Renal cortical epithelial cell (primary cell): ENCODE data around the gene DLK1. TPM values are rescaled to one million over a fixed set of nuclear protein-coding genes. Genes with fewer than 3 reads are reported as not detected.

Experiments
- DNase-seq: peaks from one replicate; pipeline ENCODE4 v3.0.0-alpha.2; 2011; ENCODE audit warnings: low read depth
- total RNA-seq: library from RNA; depleted of rRNA; stranded (reverse); fragments of >200 nt; gene quantifications from 2 replicates; pipeline ENCODE4 v1.2.3, GENCODE V29; 2014

DLK1 gene
- total RNA-seq, 1 donor from 2014 or later: not detected

DNA sequence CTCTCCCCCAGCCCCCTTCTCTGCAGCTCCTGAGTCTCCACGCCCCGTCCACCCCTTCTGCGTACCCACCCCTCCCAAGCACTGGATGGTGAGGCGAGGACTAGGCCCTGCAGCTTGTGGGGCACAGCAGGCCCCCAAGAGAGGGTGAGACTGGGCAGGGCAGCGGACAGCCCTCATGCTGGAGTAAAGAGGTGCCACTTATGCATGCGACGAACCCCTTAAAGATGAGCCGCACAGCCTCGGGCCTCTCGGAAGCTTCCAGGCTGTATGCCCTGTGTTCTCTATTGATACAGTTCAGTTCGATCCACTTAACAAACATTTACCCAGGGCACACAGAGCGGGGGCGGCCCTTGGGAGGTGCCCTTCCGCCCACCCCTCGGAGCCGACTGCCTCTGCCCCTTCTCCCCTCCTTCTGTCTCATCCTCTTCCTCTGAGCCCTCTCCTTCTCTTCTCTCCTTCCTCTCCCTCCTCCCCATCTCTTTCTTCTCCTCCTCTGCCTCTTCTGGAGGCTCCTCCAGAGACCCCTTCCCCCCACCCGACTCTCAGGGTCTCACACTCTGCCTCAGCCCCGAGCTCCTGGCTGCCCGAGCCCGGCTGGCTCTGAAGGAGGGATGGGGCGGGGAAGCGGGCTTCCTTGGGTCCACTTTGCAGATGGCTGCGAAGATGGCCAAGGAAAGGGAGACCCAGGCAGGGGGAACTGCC lies 32.7 kb upstream of the DLK1 start:
- DNase-seq: no peak

DNA sequence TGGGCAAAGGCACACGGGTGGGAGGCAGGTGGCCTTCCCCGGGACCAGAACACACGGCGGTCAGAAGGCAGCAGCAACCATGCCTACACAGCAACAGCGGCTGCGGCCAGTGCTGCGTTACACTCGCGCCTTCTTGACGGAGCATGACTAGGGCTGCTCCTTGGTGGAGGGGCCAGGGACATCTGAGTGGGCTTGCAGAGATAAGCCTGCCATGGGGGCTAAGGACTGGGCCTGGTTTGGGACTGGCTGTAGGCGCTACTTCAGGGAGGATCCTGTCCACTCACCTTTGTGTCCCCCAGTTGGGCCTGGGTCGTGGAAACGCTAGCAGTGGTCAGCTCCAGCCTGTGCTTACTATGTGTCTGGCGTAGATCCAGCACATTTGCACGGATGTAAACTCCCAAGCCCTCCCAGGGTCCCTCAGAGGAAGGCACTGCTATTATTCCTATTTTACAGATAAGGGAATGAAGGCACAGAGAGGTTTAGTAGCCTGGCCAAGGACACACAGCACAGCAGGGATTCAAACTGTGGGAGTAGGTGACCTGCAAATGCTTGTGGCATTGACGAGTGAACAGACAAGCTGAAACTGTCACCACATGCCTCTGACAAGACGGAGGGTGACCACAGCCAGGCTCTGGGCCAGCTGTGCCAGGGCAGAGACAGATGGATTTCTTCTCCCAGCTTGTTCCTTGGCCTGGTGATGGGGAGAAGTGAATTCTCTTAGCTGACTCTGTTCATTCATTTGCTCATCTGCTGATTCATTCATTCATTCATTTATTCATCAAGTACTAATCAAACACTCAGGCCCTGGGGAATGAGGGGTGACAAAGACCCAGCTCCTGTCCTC lies 31.9 kb upstream of the DLK1 start:
- DNase-seq: no peak

DNA sequence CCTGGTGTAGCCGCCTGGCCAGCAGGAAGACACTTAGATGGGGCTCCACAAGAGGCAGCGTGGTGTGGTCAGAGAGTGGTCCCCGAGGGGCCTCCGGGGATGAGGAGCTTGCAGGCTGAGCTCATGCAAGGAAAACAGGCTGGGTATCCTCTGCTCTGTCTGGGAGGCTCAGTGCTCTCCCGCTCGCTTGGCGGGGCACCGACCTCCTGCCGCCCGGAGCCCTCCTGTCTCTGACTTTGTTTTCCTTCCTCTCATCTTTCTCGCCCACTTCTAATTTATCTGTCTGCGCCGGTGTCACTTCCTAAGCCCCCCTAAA lies 31.3 kb upstream of the DLK1 start:
- DNase-seq: no peak

DNA sequence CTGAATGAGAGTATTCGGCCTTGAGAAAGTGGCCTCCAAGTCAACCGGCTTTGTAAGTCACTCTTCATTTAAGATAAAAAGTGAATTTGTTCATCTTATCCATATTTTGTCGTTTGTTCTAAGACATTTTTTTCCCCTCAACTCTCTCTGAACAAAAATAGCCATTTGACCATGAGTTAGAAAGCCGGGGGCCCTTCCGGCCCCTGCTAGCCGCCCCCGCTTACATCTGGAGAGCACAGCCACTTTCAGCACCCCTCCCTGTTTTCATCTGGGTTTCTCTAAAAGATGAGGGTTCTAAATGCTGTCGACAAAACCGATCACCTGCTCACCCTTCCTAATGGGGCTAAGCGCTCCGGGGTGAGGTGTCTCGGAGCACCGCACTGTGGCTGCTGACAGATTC lies 30.7 kb upstream of the DLK1 start:
- no peak for DNase-seq

DNA sequence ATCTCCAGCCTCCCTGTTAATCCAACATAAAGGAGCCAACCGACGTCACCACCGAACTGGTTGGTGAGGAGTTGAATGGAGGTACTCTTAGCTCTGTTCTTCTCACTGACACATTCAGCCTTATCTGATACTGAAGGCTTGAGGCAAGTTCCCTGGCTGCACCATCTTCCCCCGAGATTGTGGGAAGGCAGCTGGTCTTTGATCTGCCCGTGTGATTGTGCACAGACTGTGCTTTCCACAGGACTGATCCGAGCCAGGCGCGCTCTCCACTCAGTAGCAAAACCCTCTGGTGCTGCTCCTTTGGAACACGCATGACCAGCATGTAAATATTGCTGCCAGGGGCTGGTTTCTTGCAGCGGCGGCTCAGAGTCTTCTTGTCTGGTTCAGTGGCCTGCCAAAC lies 30.1 kb upstream of the DLK1 start:
- no peak for DNase-seq

DNA sequence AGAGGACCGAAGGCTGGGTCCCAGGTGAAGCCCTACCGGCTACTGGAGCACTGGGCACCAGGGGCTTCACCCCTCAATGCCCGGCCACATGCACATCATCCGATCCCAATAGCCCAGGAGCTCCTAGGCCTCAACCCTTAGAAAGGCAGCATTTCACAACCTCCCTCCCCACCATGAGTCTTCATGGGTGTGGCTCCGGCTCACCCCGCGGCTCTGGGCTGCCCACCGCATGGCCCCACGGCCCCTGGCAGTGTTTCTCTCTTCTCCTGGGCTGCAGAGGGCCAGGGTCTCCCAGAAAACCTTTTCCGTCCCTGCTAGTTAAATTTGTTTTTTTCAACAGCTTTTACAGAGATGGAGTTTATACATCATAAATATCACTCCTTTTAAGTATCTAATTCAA lies 28.6 kb upstream of the DLK1 start:
- no peak for DNase-seq

DNA sequence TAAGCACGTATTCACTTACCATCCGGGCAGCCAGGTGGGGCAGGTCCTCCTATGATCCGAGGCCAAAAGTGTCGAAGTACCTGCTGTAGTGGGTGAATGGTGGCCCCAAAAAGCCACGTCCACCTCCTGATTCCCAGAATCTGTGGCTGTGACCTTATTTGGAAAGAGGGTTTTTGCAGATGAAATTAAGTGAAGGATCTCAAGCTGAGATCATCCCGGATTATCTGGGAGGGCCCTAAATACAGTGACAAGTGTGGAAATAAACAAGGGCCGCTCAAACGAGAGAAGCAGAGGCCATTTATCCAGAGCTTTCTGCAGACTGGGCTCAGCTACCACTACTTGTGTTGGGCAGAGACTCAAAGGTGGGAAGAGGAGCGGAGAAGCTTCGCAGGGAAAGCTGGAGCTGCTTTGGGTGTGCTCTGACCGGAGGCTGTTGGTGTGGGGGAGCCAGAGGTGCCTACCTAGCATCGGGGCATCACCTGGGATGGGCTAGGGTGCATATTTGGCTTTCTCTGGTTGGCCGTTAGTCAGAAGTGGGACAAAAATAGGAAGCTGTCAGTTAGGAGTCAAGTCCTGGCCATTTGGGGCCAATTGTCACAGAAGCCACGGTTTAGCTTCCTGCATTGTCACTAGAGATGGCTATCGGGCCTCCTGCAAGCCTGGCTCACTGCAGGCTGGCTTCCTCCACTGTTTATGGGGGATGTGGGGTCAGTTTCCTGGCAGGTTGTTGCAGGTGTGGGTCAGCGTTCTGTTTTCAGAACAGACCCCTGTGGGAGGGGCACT lies 27.8 kb upstream of the DLK1 start:
- DNase-seq: no peak

DNA sequence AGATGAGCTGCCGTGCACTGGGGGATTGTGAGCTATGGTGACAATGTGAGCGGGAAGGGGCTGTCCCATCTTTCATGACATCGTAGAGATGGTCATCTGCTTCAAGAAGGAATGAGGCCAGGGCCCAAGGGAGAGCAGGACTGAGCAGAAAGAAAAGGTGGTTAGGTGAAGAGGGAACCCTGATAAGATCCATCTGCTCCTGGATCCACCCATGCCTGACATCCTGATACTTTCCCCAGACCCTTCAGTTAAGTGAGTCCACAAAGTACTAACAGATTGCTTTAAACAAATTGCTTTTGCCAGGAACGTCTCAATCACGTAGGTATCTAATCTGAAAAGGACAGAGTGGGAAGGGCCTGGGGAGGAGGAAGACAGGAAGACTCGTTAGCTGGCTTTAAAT lies 25.4 kb upstream of the DLK1 start:
- DNase-seq: no peak

DNA sequence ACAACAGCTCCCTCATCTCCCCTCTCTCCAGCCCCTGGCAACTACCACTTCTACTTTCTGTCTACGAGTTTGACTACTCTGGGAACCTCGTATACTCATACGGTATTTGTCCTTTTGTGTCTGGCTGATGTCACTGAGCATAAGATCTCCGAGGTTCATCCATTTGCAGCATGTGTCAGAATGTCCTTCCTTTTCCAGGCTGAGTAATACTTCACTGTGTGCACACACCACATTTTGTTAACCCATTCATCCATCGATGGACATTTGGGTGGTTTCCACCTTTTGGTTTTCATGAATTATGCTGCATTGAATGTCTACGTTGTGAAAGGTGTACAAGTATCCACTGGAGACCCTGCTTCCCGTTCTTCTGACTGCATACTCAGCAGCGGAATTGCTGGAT lies 24.1 kb upstream of the DLK1 start:
- no peak for DNase-seq

DNA sequence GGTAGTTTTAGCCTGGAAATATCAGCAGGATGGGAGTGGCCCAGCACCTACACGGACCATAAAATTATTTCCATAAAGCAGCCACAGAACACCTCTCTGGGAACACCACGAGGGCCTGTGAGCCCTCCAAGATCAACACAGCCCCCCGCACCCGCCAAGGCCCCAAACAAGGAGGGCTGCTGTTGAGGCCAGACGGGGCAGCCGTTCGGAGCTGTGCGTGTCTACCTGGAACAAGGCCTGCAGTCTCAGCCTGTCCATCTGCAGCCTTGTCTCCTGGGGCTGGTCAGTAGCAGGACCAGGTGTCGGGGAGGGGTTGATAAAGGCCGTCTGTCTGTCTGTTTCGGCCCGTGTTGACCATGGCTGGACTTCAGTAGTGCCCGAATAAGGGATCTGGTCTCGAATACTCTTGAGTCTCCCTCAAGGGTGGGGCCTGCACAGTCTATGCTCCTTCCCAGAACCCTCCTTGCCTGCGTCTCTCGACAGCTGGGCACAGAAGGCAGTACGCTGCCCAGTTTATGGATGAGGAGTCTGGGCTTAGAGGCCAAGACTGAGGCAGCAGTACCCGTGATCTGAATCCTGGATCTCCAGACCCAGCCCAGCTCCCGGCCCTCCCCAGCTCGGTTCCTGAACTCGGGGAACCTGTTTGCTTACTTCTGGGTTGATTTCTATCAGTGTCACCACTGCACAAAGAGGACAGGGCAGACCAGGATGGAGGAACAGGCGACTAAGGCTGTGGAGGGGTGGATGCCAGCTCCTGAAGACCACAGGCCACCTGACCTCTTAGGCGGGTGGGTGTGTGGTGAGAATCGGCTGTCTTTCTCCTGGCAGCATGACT lies 23.1 kb upstream of the DLK1 start:
- no peak for DNase-seq

DNA sequence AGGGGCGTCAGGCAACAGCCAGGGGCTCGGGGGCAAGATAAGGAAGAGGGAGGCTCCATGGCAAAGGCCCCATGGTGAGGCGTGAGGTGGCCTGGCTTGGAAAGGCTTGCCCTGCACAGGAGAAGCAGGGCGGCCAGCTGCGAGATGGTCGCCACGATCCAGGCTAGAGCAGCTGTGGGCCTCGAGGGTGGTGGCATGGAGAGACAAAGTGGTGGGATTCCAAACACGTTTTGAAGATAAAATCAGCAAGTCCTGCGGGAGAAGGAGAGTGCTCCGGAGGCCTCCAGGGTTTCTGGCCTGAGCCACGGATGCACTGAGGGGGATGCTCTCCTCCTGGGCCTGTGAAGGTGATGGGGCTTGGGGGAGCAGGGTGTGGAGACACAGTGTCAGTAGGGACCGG lies 20.5 kb upstream of the DLK1 start:
- no peak for DNase-seq

DNA sequence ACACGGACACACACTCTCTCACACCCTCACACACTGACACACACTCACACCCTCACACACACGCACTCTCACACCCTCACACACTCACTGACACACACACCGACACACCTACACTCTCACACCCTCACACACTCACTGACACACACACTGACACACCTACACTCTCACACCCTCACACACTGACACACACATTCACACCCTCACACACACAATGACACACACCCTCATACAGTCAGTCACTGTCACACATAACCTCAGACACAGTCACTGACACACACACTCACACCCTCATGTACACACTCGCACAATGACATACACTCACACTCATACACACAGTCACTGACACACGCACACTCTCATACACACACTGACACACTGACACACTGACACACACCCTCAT lies 19.8 kb upstream of the DLK1 start:
- no peak for DNase-seq

DNA sequence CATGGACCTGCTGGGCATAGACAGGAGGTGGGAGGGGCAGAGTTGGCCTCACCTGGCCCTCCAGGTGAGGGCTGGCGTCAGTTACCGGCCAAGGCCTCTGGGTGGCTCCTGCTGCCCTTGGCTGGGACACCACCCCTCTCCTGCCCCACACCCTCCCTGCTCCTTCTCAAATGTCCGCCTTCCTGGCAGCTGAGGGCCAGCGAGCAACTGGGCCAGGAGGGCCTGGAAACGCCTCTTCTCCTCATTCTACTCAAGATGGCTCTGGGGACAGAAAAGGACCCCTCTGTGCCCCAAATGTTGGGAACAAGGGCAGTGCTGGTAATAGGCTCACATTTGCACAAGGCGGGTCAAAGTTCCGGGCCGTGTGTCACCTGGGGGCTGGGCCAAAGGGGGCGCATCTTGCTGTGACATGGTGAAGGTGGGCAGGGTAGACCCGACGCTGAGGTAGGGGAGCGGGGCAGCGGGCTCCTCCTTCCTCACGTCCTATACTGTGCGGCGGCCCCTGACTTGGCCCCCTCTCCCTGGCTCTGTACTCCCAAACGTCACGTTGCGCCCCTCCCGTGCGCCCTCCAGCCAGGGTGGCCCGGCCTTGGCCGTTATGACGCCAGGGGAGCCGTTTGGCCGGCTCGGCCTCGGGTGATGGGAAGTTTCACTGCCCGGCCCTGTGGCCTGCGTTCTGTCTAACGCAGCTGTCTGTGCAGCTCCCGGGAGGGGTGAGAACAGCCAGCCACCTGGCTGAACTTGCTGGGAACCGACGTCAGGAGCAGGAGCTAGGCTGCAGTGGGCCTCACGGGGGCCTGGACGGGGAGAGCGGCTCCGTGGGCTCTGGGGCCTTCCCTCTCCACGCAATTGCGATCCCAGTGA lies 18.0 kb upstream of the DLK1 start:
- no peak for DNase-seq

DNA sequence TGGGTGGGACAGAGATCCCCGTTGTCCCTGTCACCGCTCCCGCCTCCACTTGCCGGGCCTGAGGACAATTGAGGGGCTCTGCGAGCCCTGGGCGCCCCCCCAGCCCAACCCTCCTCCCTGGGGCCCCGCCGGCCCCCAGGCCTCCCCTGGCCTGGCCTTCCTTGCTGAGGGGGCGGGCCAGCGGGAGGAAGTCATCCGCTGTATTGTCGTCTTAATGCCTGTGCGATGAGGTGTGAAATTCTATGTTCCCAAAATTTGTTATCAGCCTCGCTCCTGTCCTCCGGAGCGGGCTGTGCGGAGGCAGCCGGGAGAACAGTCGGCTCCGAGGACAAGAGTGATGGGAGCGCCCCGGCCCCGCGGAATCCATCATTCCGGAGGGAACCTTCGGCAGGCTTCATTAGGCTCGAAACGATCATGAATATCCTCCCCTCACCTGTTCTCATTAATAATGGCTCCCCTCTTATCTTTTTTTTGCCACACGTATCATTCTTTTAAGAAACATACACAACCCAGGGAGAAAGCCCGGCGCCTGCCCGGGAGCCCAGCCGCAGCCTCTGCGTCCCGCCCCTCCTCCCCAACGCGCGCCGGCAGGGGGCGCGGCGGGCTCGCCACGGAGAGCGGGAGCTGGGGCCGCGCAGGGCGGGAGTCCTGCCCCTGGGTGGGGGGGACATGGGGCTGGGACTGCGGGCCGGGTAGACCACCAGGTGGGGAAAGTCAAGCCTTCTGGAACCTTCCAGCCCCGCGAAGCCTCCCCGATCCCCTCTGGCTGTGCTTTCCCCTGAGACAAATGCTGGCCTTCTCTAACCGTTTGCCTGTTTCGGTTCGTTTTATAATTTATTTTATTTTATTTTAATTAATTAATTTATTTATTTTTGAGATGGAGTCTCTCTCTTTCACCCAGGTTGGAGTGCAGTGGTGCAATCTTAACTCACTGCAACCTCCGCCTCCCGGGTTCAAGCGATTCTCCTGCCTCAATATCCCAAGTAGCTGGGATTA lies 17.1 kb upstream of the DLK1 start:
- no peak for DNase-seq

DNA sequence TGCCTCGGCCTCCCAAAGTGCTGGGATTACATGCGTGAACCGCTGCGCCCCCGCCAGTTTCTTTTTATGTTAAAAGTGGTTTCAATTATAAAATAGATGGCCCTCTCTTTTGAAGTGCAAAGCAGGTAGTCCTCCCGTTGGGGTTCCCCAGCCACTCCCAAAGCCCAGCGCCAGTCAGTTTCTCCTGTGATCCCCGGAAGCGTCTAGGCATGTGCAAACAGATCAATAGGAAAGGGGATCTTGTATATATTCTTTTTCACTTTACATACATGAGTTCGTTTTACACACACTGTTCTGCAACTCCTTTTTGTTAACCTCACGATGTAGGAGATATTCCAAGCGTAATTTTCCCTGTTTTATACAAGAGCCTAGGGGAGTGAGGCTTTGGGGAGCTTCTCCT lies 16.3 kb upstream of the DLK1 start:
- DNase-seq: no peak

DNA sequence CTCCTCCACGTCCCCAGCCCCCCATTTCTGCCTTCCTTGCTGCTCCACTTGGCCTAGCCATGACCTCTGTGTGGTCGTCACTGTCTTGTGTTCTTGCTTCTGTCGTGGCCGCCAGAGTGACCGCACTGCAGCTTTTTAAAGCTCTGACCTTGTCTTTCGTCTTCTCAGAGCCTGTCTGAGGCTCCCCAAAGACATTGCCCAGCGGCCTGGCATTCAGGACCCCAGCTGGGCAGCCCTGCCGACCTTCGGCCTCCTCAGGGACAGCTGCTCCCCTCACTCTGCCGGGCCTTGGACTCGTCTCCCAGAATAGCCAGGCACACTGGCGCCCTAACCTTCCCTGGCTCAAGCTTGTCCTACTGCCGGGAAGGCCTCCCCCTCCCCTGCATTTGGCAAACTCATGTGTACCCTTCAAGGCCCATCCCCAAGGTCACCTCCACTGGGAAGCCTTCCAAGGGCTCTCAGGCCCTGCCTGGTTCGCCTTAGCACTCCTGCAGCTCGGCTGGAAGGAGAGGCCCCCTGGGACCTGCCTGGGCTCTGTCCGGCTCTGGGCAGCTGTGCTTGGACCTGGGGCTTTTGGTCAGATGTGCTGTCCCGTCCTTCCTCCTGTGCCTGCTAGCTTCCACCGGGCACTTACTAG lies 15.7 kb upstream of the DLK1 start:
- DNase-seq: no peak

DNA sequence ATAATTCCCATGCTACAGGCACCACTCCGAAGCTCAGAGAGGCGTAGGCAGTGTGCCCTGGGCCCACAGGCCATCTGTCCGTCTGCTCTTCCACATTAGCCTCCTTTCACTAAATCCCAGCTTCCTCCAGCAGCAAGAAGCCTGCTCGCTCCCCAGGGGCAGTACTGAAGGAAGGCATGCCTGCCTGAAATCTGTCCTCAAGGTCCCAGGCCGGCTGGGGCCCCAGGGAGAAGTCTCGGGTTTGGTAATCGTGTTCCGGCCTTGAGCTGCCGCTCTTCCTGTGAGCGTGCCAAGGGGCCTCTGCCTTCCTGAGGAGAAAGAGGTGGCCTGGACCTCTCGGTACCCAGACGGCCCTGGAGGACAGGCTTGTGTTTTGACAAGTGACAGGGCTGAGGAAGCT lies 15.2 kb upstream of the DLK1 start:
- DNase-seq: no peak

DNA sequence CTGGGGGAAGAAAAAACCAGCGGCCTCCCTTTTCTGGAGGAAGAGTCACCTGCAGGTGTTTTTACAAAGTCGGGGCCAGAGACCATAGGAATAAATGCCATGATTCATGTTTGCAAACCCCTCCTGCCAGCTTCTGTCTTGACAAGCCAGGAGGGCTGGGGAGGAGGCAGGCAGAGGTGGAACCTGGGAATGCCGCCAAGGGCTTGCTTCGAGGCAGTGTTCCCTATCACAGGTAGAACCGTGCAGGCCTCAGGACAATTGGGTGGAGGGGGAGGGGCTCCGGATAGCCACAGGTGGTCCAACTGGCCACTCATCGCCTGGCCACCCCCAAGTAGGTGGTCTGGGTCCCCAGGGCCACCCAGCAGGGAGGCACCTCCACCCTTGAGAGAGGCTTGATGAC lies 14.2 kb upstream of the DLK1 start:
- DNase-seq: no peak

DNA sequence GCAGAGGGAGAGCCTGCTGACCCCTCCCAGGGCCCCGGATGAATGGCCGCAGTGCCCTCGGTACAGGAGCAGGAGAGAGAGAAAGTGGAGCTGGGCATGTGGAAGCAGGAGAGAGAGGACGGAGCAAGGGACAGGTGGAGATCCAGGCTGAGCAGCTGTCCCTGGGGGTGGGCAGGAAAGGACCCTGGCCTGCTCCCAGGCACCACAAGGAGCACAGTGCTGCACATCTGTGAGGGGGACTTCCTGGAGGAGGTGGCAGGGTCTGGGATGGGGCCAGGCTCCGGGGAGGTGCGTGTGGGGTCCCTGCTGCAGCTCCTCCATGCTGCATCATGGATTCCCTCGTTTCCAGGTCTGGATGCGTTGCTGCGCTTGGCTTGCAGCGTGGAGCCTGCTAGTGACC lies 13.0 kb upstream of the DLK1 start:
- no peak for DNase-seq
